Liver (tissue), 9 donors: ENCODE data around the gene TUFT1. TPM values are rescaled to one million over a fixed set of nuclear protein-coding genes. Genes with fewer than 3 reads are reported as not detected.

Source experiments
- DNase-seq: peaks from one replicate; pipeline ENCODE4 v3.0.0-alpha.2; 2017; ENCODE audit warnings: low spot score
- H3K27ac ChIP-seq, 2 donors: one replicate each; pipeline ENCODE4 v1.7.0; 2013; ENCODE audit warnings: inconsistent platforms in 2 of 2, low read length in 2 of 2, control low read depth in 1 of 2, low read depth in 1 of 2, mild to moderate bottlenecking in 1 of 2
- H3K27me3 ChIP-seq, 4 donors: one replicate each; pipeline versions ENCODE4 v1.6.1 to v1.7.0; 2013; ENCODE audit warnings: low read length in 3 of 4, inconsistent platforms in 1 of 4, mild to moderate bottlenecking in 1 of 4, moderate library complexity in 1 of 4; ENCODE audit not compliant: control insufficient read depth in 4 of 4, insufficient read depth in 4 of 4
- H3K36me3 ChIP-seq, 4 donors: one replicate each; pipeline versions ENCODE4 v1.6.1 to v1.7.0; 2013; ENCODE audit warnings: low read length in 3 of 4, mild to moderate bottlenecking in 3 of 4, low read depth in 1 of 4, moderate library complexity in 1 of 4; ENCODE audit not compliant: control insufficient read depth in 4 of 4, insufficient read depth in 3 of 4
- H3K4me1 ChIP-seq, 4 donors: one replicate each; pipeline versions ENCODE4 v1.6.1 to v1.7.0; 2013; ENCODE audit warnings: low read length in 3 of 4, mild to moderate bottlenecking in 3 of 4, moderate library complexity in 1 of 4; ENCODE audit not compliant: control insufficient read depth in 4 of 4, insufficient read depth in 4 of 4
- H3K4me3 ChIP-seq, 3 donors: one replicate each; pipeline versions ENCODE4 v1.6.1 to v1.7.0; 2013; ENCODE audit warnings: low read length in 3 of 3, control low read depth in 1 of 3, low read depth in 1 of 3, mild to moderate bottlenecking in 1 of 3
- H3K9ac ChIP-seq, 2 donors: one replicate each; pipeline ENCODE4 v1.7.0; 2013; ENCODE audit warnings: low read length in 2 of 2, mild to moderate bottlenecking in 2 of 2, moderate library complexity in 2 of 2, control low read depth in 1 of 2, low read depth in 1 of 2
- H3K9me3 ChIP-seq, 4 donors: one replicate each; pipeline versions ENCODE4 v1.6.1 to v1.7.0; 2013; ENCODE audit warnings: low read length in 3 of 4; ENCODE audit not compliant: control insufficient read depth in 4 of 4
- ATF3 ChIP-seq: IDR thresholded peaks from 2 replicates; pipeline ENCODE4 v1.6.1; 2016; ENCODE audit warnings: antibody characterized with exemption
- EGR1 ChIP-seq, 2 donors: IDR thresholded peaks; 2 replicates each; pipeline ENCODE4 v1.6.1; 2016 to 2018; ENCODE audit warnings: antibody characterized with exemption in 2 of 2, low read depth in 2 of 2
- FOXA1 ChIP-seq: IDR thresholded peaks from 2 replicates; pipeline ENCODE4 v1.6.1; 2016; ENCODE audit warnings: antibody characterized with exemption
- FOXA2 ChIP-seq: IDR thresholded peaks from 2 replicates; pipeline ENCODE4 v1.6.1; 2016; ENCODE audit warnings: antibody characterized with exemption
- GABPA ChIP-seq, 2 donors: IDR thresholded peaks in 1 of 2; conservative IDR thresholded peaks in 1 of 2; 2 replicates each; pipeline ENCODE4 v1.6.1; 2016; ENCODE audit warnings: antibody characterized with exemption in 2 of 2, mild to moderate bottlenecking in 1 of 2, moderate library complexity in 1 of 2
- HNF4G ChIP-seq: IDR thresholded peaks from 2 replicates; pipeline ENCODE4 v1.6.1; 2016; ENCODE audit warnings: antibody characterized with exemption
- JUND ChIP-seq, 2 donors: IDR thresholded peaks; 2 replicates each; pipeline ENCODE4 v1.6.1; 2016; ENCODE audit warnings: antibody characterized with exemption in 2 of 2
- RAD21 ChIP-seq, 2 donors: IDR thresholded peaks; 2 replicates each; pipeline ENCODE4 v1.6.1; 2016; ENCODE audit warnings: antibody characterized with exemption in 2 of 2, mild to moderate bottlenecking in 2 of 2
- RXRA ChIP-seq, 2 donors: IDR thresholded peaks; 2 replicates each; pipeline ENCODE4 v1.6.1; 2017 to 2018; ENCODE audit warnings: antibody characterized with exemption in 2 of 2, mild to moderate bottlenecking in 1 of 2
- SP1 ChIP-seq: IDR thresholded peaks from 2 replicates; pipeline ENCODE4 v1.6.1; 2018; ENCODE audit warnings: antibody characterized with exemption, mild to moderate bottlenecking
- TAF1 ChIP-seq: conservative IDR thresholded peaks from 2 replicates; pipeline ENCODE4 v1.6.1; 2016; ENCODE audit warnings: antibody characterized with exemption, mild to moderate bottlenecking
- YY1 ChIP-seq: IDR thresholded peaks from 2 replicates; pipeline ENCODE4 v1.6.1; 2016; ENCODE audit warnings: antibody characterized with exemption, mild to moderate bottlenecking
- WGBS: extraction: QIAGEN DNeasy Blood & Tissue Kit; methylation state at CpG from one replicate; pipeline ENCODE4 v1.1.7; 2013; 5-methylcytosine and 5-hydroxymethylcytosine counted together
- polyA plus RNA-seq, 2 donors: library from polyadenylated mRNA; stranded (reverse) in 1 of 2; unstranded in 1 of 2; fragments of 200-250 nt in 1 of 2; fragments of >200 nt in 1 of 2; fragmentation: Nextera tagmentation in 1 of 2; extraction: Ambion mirVana in 1 of 2; gene quantifications; one replicate each; pipeline versions ENCODE4 v1.2.1 to v1.2.3, GENCODE V29; 2013 to 2015
- total RNA-seq, 2 donors: library from RNA; depleted of rRNA; stranded (reverse); fragments of >200 nt; gene quantifications; one replicate each; pipeline ENCODE4 v1.2.3, GENCODE V29; 2014
- TF ChIP-seq, protein P1 (sequence below): IDR thresholded peaks from 2 replicates; pipeline ENCODE4 v1.6.1; 2016; ENCODE audit warnings: antibody characterized with exemption, mild to moderate bottlenecking
- TF ChIP-seq, protein P2 (sequence below): IDR thresholded peaks from 2 replicates; pipeline ENCODE4 v1.6.1; 2016; ENCODE audit warnings: antibody characterized with exemption
- TF ChIP-seq, protein P3 (sequence below): fragments of 150-350 bp; IDR thresholded peaks from 2 replicates; pipeline ENCODE4 v1.5.1; 2017; ENCODE audit warnings: improper control_type of control experiment, low read depth, low read length; ENCODE audit not compliant: missing input control
- TF ChIP-seq, protein P4 (sequence below): IDR thresholded peaks from 2 replicates; pipeline ENCODE4 v1.6.1; 2016; ENCODE audit warnings: antibody characterized with exemption
- donor health status: healthy.
- donor health status: healthy.
- donor health status: healthy.
- donor health status: healthy.
- donor health status: healthy.

The TUFT1 gene
- total RNA-seq (1 to 10 TPM; 3.4 to 4.8 TPM), polyA plus RNA-seq (1 to 10 TPM; 1.7 to 2.6 TPM)

- Histone ChIP-seq H3K36me3 (peaks cover 3 to 29% (median 25%) of the 10 kb centered on the region in 4 donors), H3K27me3 (no peaks in the 10 kb centered on the region), H3K27ac (peak within 1 kb of the TSS; percentile 83 to 85), H3K4me1 (peaks cover 0 to 24% (median 18%) of the 10 kb centered on the region in 4 donors), H3K4me3 (peak within 1 kb of the TSS; percentile 68 to 71 (median 71)), H3K9ac (peak within 1 kb of the TSS; percentile 3 to 31), H3K9me3 (no peaks in the 10 kb centered on the region)
- 1% methylated on average over 70 of the region's 70 CpGs for WGBS
- DNase-seq: peak; percentile 94
- TF ChIP-seq JUND (IDR thresholded peaks at IDR 0.05): peak in 1 of 2 donors; percentile 5
- TF ChIP-seq, protein P1, sequence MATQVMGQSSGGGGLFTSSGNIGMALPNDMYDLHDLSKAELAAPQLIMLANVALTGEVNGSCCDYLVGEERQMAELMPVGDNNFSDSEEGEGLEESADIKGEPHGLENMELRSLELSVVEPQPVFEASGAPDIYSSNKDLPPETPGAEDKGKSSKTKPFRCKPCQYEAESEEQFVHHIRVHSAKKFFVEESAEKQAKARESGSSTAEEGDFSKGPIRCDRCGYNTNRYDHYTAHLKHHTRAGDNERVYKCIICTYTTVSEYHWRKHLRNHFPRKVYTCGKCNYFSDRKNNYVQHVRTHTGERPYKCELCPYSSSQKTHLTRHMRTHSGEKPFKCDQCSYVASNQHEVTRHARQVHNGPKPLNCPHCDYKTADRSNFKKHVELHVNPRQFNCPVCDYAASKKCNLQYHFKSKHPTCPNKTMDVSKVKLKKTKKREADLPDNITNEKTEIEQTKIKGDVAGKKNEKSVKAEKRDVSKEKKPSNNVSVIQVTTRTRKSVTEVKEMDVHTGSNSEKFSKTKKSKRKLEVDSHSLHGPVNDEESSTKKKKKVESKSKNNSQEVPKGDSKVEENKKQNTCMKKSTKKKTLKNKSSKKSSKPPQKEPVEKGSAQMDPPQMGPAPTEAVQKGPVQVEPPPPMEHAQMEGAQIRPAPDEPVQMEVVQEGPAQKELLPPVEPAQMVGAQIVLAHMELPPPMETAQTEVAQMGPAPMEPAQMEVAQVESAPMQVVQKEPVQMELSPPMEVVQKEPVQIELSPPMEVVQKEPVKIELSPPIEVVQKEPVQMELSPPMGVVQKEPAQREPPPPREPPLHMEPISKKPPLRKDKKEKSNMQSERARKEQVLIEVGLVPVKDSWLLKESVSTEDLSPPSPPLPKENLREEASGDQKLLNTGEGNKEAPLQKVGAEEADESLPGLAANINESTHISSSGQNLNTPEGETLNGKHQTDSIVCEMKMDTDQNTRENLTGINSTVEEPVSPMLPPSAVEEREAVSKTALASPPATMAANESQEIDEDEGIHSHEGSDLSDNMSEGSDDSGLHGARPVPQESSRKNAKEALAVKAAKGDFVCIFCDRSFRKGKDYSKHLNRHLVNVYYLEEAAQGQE: peak; percentile 94
- TF ChIP-seq TAF1: peak; percentile 91
- peak; percentile 54 for TF ChIP-seq ATF3
- TF ChIP-seq YY1: peak; percentile 10
- TF ChIP-seq EGR1 (IDR thresholded peaks at IDR 0.05; ENCODE audit: low read depth in 2 of 2): peak in 1 of 2 donors; percentile 1
- peak; percentile 62 for TF ChIP-seq SP1
- no peak for TF ChIP-seq FOXA2
- TF ChIP-seq, protein P2, sequence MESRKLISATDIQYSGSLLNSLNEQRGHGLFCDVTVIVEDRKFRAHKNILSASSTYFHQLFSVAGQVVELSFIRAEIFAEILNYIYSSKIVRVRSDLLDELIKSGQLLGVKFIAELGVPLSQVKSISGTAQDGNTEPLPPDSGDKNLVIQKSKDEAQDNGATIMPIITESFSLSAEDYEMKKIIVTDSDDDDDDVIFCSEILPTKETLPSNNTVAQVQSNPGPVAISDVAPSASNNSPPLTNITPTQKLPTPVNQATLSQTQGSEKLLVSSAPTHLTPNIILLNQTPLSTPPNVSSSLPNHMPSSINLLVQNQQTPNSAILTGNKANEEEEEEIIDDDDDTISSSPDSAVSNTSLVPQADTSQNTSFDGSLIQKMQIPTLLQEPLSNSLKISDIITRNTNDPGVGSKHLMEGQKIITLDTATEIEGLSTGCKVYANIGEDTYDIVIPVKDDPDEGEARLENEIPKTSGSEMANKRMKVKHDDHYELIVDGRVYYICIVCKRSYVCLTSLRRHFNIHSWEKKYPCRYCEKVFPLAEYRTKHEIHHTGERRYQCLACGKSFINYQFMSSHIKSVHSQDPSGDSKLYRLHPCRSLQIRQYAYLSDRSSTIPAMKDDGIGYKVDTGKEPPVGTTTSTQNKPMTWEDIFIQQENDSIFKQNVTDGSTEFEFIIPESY: no peak
Observed at GRCh38 chr1:151540021-151540981, at the start of gene TUFT1. Gene TUFT1 (plus strand): TSS chr1:151540309. CDS start chr1:151540367, 58 bp downstream.

DNA sequence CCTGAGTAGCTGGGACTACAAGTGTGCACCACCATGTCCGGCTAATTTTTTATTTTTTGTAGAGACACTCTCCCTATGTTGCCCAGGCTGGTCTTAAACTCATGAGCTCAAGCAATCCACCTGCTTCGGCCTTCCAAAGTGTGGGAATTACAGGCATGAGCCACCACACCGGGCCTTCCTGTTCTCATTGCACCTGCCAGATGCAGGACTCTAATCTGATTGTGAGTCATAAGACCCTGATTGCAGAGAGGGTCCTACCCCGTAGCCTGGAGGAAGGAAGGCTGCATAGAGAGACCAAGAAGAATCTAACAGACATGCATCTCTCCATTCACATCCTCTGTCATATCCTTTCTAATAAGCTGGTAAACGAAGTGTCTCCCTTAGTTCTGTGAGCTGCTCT is 48.5 kb upstream of the TUFT1 start:
- no peak for DNase-seq
- Histone ChIP-seq H3K4me1 (peaks cover 0 to 3% (median 0%) of the 10 kb centered on the region in 4 donors), H3K4me3 (no peak overlapping the region), H3K27ac (no peak overlapping the region), H3K9ac (no peak overlapping the region), H3K9me3 (no peaks in the 10 kb centered on the region), H3K36me3 (no peaks in the 10 kb centered on the region), H3K27me3 (no peaks in the 10 kb centered on the region)
- 91% methylated on average over 5 of the region's 5 CpGs for WGBS
- no peak for TF ChIP-seq SP1
- TF ChIP-seq ATF3: no peak
- TF ChIP-seq, protein P3, sequence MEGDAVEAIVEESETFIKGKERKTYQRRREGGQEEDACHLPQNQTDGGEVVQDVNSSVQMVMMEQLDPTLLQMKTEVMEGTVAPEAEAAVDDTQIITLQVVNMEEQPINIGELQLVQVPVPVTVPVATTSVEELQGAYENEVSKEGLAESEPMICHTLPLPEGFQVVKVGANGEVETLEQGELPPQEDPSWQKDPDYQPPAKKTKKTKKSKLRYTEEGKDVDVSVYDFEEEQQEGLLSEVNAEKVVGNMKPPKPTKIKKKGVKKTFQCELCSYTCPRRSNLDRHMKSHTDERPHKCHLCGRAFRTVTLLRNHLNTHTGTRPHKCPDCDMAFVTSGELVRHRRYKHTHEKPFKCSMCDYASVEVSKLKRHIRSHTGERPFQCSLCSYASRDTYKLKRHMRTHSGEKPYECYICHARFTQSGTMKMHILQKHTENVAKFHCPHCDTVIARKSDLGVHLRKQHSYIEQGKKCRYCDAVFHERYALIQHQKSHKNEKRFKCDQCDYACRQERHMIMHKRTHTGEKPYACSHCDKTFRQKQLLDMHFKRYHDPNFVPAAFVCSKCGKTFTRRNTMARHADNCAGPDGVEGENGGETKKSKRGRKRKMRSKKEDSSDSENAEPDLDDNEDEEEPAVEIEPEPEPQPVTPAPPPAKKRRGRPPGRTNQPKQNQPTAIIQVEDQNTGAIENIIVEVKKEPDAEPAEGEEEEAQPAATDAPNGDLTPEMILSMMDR: no peak
- TF ChIP-seq JUND (IDR thresholded peaks at IDR 0.05): no peak
- TF ChIP-seq HNF4G: no peak
- TF ChIP-seq EGR1 (IDR thresholded peaks at IDR 0.05; ENCODE audit: low read depth in 2 of 2): no peak
- TF ChIP-seq RXRA (IDR thresholded peaks at IDR 0.05): no peak
- no peak for TF ChIP-seq TAF1
- TF ChIP-seq FOXA1: no peak
- TF ChIP-seq, protein P4, sequence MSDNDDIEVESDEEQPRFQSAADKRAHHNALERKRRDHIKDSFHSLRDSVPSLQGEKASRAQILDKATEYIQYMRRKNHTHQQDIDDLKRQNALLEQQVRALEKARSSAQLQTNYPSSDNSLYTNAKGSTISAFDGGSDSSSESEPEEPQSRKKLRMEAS: no peak
- no peak for TF ChIP-seq FOXA2
- TF ChIP-seq YY1: no peak
- no peak for TF ChIP-seq RAD21 (IDR thresholded peaks at IDR 0.05)
- TF ChIP-seq GABPA (IDR thresholded peaks at IDR 0.05 in 1 of 2, conservative IDR thresholded peaks at IDR 0.05 in 1 of 2): no peak
- TF ChIP-seq, protein P1: no peak
